Myometrial cell (primary cell): ENCODE measurements around the gene UPK1A. TPM values are rescaled to one million over a fixed set of nuclear protein-coding genes. Genes with fewer than 3 reads are reported as not detected.

ENCODE experiments used
- total RNA-seq: library from RNA; depleted of rRNA; stranded (reverse); fragments of >200 nt; gene quantifications from 2 replicates; pipeline ENCODE4 v1.2.3, GENCODE V29; 2015

Gene UPK1A
- total RNA-seq, result not detected in 2 replicates

DNA sequence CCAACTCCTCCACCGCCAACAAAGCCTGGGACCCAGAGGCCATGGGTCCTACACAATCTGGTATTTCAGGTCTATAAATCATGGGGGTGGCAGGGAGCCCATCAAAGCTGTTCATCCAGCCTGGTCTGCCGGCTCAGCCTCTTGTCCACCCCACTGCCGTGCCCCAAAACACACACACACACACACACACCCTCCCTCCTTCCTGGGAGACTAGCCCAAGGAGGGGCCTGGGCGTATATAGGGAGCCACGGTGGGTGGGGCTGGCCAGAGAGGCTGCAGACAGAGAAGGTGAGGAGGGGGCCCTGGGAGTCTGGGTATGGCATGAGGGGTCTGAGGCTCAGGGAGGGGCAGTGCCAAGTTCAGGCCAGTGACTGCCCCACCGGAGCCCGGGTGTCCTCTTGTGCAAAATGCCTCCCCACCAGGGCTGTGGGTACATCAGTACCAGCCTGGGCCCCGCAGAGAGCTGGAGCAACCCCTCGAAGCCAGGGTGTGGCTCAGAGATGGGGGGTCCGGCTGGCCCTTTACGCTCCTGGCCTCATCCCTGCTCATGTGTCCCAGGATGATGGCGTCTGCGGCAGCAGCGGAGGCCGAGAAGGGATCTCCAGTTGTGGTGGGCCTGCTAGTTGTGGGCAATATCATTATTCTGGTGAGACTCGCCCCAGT lies at the start of gene UPK1A:
Gene UPK1A, plus strand, starts transcription at position 267 of the 663 bp plus-strand sequence. Its CDS starts 296 bp downstream, at position 563.

DNA sequence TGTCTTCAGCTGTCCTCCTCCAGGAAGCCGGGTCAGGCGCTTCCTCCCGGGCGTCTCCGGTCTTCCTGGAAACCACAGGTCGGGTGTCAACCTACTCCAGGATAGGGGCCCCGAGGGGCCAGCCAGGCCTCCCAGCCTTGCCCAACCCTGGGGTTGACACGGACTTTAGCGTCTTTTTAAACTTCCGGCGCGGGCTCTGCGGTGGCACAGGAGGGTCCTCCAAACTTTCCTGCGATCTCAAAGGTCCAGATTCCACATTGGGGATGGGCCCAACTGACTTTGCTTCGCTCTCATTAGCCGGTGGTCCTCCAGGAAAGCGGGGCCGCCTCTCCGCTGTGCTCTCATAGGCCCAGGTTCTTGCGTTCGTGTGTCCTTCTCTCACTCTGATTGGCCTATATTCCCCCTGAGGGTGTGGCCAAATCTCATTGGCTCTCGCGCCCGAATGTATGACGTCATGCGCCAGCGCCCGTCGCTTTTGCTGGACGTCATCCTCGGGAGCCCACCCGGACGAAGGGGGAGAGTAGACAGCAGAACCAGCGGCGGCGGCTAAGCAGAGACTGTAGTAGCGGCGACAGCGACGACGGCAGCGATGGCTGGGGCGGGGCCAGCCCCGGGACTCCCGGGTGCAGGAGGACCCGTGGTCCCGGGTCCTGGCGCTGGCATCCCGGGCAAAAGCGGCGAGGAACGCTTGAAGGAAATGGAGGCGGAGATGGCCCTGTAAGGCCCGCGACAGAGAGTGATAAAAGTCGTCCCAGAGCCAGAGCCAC lies 37.6 kb upstream of the UPK1A start, which contains the start of gene RBM42:
Gene RBM42, plus strand, starts transcription at position 472 of the 767 bp plus-strand sequence. Its CDS starts 118 bp downstream, at position 590.

DNA sequence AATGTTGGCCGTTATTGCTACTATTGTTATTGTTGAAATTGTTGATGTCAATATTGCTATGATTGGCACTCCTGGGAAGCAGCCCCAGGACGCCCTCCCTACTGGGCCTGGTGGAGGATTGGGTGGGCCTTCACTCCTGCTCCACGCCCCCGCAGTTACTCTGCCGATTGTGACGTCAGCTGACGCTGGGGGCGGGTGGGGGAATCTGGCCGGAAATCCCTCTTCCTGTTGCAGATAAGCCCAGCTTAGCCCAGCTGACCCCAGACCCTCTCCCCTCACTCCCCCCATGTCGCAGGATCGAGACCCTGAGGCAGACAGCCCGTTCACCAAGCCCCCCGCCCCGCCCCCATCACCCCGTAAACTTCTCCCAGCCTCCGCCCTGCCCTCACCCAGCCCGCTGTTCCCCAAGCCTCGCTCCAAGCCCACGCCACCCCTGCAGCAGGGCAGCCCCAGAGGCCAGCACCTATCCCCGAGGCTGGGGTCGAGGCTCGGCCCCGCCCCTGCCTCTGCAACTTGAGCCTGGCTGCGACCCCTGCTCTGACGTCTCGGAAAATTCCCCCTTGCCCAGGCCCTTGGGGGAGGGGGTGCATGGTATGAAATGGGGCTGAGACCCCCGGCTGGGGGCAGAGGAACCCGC lies 24.7 kb upstream of the UPK1A start, which contains the start of gene ETV2:
Gene ETV2, plus strand, starts transcription at position 231 of the 637 bp plus-strand sequence. CDS start 716 bp downstream, outside the sequence.

DNA sequence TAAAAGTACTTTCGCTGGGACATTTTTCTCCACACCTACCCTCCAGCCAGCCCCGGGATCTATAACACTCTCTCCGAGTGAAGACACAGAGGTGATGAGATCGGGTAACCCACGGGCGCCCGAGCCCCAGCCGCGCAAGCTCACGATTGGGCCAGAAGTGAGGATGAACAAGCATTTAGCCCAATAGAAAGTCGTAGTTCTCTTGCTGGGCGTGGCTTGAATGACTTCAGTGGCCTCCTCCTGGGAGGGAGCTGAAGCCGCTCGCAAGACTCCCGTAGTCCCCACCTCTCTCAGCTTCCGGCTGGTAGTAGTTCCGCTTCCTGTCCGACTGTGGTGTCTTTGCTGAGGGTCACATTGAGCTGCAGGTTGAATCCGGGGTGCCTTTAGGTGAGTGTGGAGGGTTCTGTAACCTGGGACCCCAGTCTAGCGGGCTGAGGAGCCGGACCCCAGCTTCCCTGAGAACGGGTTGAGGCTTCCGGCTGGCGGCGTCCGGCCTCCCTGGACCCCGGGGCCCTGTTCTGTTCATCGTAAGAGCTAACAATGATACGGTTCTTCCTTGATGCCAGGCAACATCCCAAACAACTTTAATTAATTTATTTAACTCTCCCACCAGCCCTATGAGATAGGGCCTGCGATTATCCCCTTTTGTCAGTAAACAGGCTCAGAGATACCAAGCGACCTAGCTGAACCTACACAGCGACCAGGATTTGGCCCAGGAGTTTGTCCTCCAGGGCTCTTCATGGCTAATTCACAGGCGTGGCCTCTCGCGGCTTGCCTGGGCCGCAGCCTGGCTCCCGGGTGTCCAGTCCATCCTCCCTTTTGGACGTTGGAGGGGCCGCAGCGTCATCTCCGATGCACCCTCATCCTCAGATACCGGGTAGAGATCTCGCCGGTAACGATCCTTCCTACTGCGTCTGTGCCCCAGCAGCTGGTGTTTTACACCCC lies 18.0 kb upstream of the UPK1A start, which contains the start of gene COX6B1:
Gene COX6B1, plus strand, starts transcription at position 307 of the 945 bp plus-strand sequence. CDS start 2,921 bp downstream, outside the sequence.

DNA sequence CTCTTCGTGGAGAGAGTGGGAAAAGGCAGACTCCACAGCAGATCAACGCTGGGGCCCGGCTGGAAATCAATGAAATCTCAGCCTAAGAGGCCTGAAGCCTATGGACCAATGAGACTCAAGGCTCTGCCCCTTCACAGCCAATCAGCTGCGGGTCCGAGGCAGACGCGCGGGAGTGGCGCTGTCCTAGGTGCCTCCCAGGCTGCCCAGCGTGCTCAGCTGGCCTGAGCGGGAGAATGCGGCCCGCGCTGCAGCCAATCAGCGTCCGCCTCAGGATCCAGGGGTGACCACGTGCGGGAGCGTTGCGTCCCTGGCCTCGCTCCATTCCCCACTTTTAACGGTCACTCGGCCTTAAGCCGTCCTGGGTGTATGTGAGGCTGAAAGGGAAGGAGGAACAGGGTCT lies 37.9 kb downstream of the UPK1A start, which contains the start of gene ZBTB32:
Gene ZBTB32, plus strand, starts transcription at position 341 of the 400 bp plus-strand sequence. CDS start 10,069 bp downstream, outside the sequence.

DNA sequence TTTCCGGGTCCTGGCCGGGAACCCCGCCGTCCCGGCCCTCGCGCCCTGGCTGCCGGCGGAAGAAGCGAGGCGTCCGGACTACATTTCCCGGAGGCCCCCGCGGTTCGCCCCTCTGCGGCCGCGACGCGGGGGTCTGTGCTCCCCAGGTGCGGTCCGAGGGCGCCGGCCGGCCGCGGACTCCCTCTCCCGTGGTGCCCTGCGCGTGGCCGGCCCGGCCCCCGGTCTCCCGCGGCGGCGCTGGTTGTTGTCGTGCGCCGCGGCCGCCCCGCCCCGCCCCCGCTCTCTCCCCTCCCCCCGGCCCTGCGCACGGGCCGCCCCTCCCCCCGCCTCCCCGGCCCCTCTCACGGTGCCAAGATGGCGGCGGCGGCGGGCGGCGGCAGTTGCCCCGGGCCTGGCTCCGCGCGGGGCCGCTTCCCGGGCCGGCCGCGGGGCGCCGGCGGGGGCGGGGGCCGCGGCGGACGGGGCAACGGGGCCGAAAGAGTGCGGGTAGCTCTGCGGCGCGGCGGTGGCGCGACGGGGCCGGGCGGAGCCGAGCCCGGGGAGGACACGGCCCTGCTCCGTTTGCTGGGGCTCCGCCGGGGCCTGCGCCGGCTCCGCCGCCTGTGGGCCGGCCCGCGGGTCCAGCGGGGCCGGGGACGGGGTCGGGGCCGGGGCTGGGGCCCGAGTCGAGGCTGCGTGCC lies 51.5 kb downstream of the UPK1A start, which contains the start of gene KMT2B:
Gene KMT2B, plus strand, starts transcription at position 339 of the 680 bp plus-strand sequence. Its CDS starts 16 bp downstream, at position 355.

Other genes with a start within 250 kb of the UPK1A start
- not detected in 2 replicates for gene FFAR2, start 218.3 kb upstream of the UPK1A start, total RNA-seq
- not detected in 2 replicates for gene KRTDAP, start 176.1 kb upstream of the UPK1A start, total RNA-seq
- 11.0 and 12.1 TPM in 2 replicates for gene DMKN, start 152.9 kb upstream of the UPK1A start, total RNA-seq
- 1.4 and 3.9 TPM in 2 replicates for gene SBSN, start 138.2 kb upstream of the UPK1A start, total RNA-seq
- not detected in 2 replicates for gene GAPDHS, start 133.1 kb upstream of the UPK1A start, total RNA-seq
- gene TMEM147, start 120.9 kb upstream of the UPK1A start, total RNA-seq, result 94.5 and 116 TPM in 2 replicates
- not detected in 2 replicates for gene ATP4A, start 102.9 kb upstream of the UPK1A start, total RNA-seq
- gene PMIS2, start 80.3 kb upstream of the UPK1A start, total RNA-seq, result not detected in 2 replicates
- 14.9 and 19.6 TPM in 2 replicates for gene HAUS5, start 53.8 kb upstream of the UPK1A start, total RNA-seq
- gene RBM42, start 37.5 kb upstream of the UPK1A start, total RNA-seq, result 92.3 and 98.7 TPM in 2 replicates
- gene ETV2, start 24.8 kb upstream of the UPK1A start, total RNA-seq, result 1.4 TPM in 1 of 2 replicates, not detected in the other
- 630 and 856 TPM in 2 replicates for gene COX6B1, start 18.2 kb upstream of the UPK1A start, total RNA-seq
- gene ZBTB32, start 38.0 kb downstream of the UPK1A start, total RNA-seq, result not detected in 2 replicates
- 7.5 and 9.7 TPM in 2 replicates for gene KMT2B, start 51.5 kb downstream of the UPK1A start, total RNA-seq
- 0.29 and 3.9 TPM in 2 replicates for gene IGFLR1, start 75.9 kb downstream of the UPK1A start, total RNA-seq
- 4.8 and 6.1 TPM in 2 replicates for gene U2AF1L4, start 78.9 kb downstream of the UPK1A start, total RNA-seq
- 58.7 and 68.6 TPM in 2 replicates for gene PSENEN, start 79.1 kb downstream of the UPK1A start, total RNA-seq
- 16.0 and 19.6 TPM in 2 replicates for gene LIN37, start 82.1 kb downstream of the UPK1A start, total RNA-seq
- 25.7 and 41.2 TPM in 2 replicates for gene HSPB6, start 90.5 kb downstream of the UPK1A start, total RNA-seq
- gene PROSER3, start 91.7 kb downstream of the UPK1A start, total RNA-seq, result 10.5 and 11.5 TPM in 2 replicates
- 1.4 and 9.9 TPM in 2 replicates for gene ARHGAP33, start 109.0 kb downstream of the UPK1A start, total RNA-seq
- gene PRODH2, start 146.3 kb downstream of the UPK1A start, total RNA-seq, result not detected in 2 replicates
- not detected in 2 replicates for gene NPHS1, start 186.0 kb downstream of the UPK1A start, total RNA-seq
- 0.86 TPM in 1 of 2 replicates, not detected in the other for gene KIRREL2, start 190.4 kb downstream of the UPK1A start, total RNA-seq
- gene APLP1, start 202.1 kb downstream of the UPK1A start, total RNA-seq, result 18.4 and 45.8 TPM in 2 replicates
- 3.7 and 7.1 TPM in 2 replicates for gene NFKBID, start 234.0 kb downstream of the UPK1A start, total RNA-seq
- gene HCST, start 236.0 kb downstream of the UPK1A start, total RNA-seq, result not detected in 2 replicates
- not detected in 2 replicates for gene TYROBP, start 241.8 kb downstream of the UPK1A start, total RNA-seq